Measurements from ENCODE around the gene TCF3. TPM values are rescaled to one million over a fixed set of nuclear protein-coding genes. Genes with fewer than 3 reads are reported as not detected.
"Not testable (repeated sequence)": the region's sequence is repeated elsewhere in the genome, so short reads cannot be mapped to it uniquely, and the experiment has no call there.

Gene TCF3
- polyA plus RNA-seq, 3 donors: 23.3 to 28.8 (median 26.2) TPM

GRCh38 chr19:1655131-1655981, 2.9 kb upstream of the TCF3 start:
- 84 to 89% (median 88%) methylated on average over 34 of the region's 34 CpGs for WGBS, 3 donors

GRCh38 chr19:1654178-1654792, 1.9 kb upstream of the TCF3 start:
- H3K27ac ChIP-seq (ENCODE audit: low read depth, low read length): no peak overlapping the region
- WGBS, 3 donors: 75 to 83% (median 82%) methylated on average over 18 of the region's 18 CpGs

More at GRCh38 chr19:1655131-1655981, 2.9 kb upstream of the TCF3 start:
- no peak overlapping the region for H3K27ac ChIP-seq (ENCODE audit: low read depth, low read length)

- peak overlapping the region; percentile 49 for H3K27ac ChIP-seq (ENCODE audit: low read depth, low read length)
- WGBS, 3 donors: 19 to 24% (median 21%) methylated on average over 18 of the region's 18 CpGs
These were observed 849 bp upstream of the TCF3 start for GRCh38 chr19:1653300-1653628.

GRCh38 chr19:1651568-1652291, 685 bp downstream of the TCF3 start:
- WGBS, 3 donors: 0 to 2% (median 1%) methylated on average over 48 to 86 of the region's 101 CpGs
- no peak overlapping the region for H3K27ac ChIP-seq (ENCODE audit: low read depth, low read length)

- 4 to 22% (median 6%) methylated on average over 35 to 36 of the region's 36 CpGs for WGBS, 3 donors
These were observed 1.5 kb downstream of the TCF3 start for GRCh38 chr19:1650650-1651567.

GRCh38 chr19:1649706-1650649, 2.4 kb downstream of the TCF3 start:
- WGBS, 3 donors: 88 to 93% (median 89%) methylated on average over 20 of the region's 20 CpGs
- no peak overlapping the region for H3K27ac ChIP-seq (ENCODE audit: low read depth, low read length)

More at GRCh38 chr19:1650650-1651567, 1.5 kb downstream of the TCF3 start:
- no peak overlapping the region for H3K27ac ChIP-seq (ENCODE audit: low read depth, low read length)

- H3K27ac ChIP-seq (ENCODE audit: low read depth, low read length): no peak overlapping the region
- WGBS, 3 donors: 86 to 90% (median 87%) methylated on average over 21 to 23 of the region's 23 CpGs
These were observed 3.4 kb downstream of the TCF3 start for GRCh38 chr19:1648920-1649541.

GRCh38 chr19:1648459-1648849, 4.0 kb downstream of the TCF3 start:
- H3K27ac ChIP-seq (ENCODE audit: low read depth, low read length): no peak overlapping the region
- 76 to 85% (median 84%) methylated on average over 10 of the region's 10 CpGs for WGBS, 3 donors

GRCh38 chr19:1647501-1648458, 4.6 kb downstream of the TCF3 start:
- 91 to 93% (median 92%) methylated on average over 41 of the region's 41 CpGs for WGBS, 3 donors

GRCh38 chr19:1646659-1647453, 5.6 kb downstream of the TCF3 start:
- WGBS, 3 donors: 85 to 87% (median 86%) methylated on average over 29 of the region's 29 CpGs
- no peak overlapping the region for H3K27ac ChIP-seq (ENCODE audit: low read depth, low read length)

More at GRCh38 chr19:1647501-1648458, 4.6 kb downstream of the TCF3 start:
- no peak overlapping the region for H3K27ac ChIP-seq (ENCODE audit: low read depth, low read length)

- WGBS, 3 donors: 87 to 95% (median 92%) methylated on average over 22 to 24 of the region's 24 CpGs
- H3K27ac ChIP-seq (ENCODE audit: low read depth, low read length): no peak overlapping the region
These were observed 6.3 kb downstream of the TCF3 start for GRCh38 chr19:1646149-1646548.

- WGBS, 3 donors: 94 to 95% (median 95%) methylated on average over 23 of the region's 23 CpGs
- no peak overlapping the region for H3K27ac ChIP-seq (ENCODE audit: low read depth, low read length)
These were observed 7.1 kb downstream of the TCF3 start for GRCh38 chr19:1645299-1645698.

- H3K27ac ChIP-seq (ENCODE audit: low read depth, low read length): no peak overlapping the region
- 91 to 95% (median 94%) methylated on average over 16 of the region's 16 CpGs for WGBS, 3 donors
These were observed 8.3 kb downstream of the TCF3 start for GRCh38 chr19:1644070-1644469.

- H3K27ac ChIP-seq (ENCODE audit: low read depth, low read length): not testable (repeated sequence)
- WGBS, 3 donors: 79 to 88% (median 88%) methylated on average over 10 of the region's 10 CpGs
These were observed 11.4 kb downstream of the TCF3 start for GRCh38 chr19:1640893-1641448.
